GM21423 (cell line): ENCODE results near the gene FAM217A.

Source experiments
- ATAC-seq: cut with Tn5 transposase; IDR thresholded peaks from one replicate; pipeline ENCODE4 v1.9.1; 2021; ENCODE audit warnings: mild to moderate bottlenecking, moderate library complexity; ENCODE audit not compliant: unreplicated experiment

FAM217A gene

GRCh38 chr6:4088704-4089103 lies 9.8 kb upstream of the FAM217A start:
- ATAC-seq, result no peak

DNA sequence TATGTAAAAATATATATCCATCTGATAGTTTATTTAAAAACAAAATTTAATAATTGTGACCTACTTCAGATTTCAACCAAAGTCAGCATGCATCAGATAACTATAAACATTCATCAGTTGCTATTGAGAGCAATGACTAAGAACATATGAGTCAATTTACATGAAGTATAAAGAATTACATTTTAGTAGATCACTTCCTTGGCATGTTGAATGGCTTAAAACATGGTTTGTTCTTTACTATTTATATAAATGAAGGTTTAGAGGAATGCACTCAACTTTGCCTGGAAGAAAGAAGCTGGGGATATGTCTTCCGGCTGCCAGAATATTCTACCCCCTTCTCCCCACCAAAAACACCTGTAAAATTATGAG lies 6.4 kb upstream of the FAM217A start:
- ATAC-seq, result no peak

DNA sequence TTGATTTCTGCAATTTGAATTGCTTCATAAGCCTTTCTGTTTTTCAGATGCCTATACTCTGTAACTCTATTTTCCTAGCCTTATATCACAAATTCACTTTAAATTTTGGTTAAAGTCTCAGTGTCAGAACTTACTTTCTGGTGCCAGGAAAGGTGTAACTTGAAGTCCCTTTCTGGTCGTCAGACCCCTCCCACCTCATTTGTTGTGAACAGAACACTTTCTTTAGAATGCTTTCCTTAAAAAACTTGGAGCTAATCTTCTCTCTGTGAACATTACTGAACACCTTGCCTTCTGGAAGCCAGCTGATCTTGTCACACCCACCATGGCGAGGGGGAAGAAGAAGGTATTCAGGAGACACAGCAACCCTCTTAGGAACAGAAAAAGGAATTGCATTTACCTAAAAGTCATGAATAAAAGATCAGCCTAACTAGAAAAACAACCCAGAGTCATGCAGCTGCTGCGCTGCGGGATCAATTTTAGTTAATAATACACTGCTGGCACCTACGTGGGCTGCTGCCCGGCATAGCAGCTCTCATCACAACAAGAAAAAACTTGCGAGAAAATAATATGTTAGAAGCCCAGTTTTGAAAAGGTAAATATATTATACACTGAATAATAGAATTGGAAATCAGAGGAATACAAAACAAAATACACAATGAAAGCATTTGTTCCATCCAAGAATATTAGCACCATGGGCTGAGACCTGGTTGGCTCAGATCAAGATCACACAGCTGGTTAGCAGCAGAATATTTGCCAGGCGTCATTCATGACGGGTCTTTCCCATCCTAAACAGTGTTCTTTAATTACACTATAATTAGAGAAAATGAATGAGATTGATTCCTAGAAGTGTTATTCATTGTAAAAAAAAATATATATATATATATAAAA lies 5.8 kb upstream of the FAM217A start:
- no peak for ATAC-seq

DNA sequence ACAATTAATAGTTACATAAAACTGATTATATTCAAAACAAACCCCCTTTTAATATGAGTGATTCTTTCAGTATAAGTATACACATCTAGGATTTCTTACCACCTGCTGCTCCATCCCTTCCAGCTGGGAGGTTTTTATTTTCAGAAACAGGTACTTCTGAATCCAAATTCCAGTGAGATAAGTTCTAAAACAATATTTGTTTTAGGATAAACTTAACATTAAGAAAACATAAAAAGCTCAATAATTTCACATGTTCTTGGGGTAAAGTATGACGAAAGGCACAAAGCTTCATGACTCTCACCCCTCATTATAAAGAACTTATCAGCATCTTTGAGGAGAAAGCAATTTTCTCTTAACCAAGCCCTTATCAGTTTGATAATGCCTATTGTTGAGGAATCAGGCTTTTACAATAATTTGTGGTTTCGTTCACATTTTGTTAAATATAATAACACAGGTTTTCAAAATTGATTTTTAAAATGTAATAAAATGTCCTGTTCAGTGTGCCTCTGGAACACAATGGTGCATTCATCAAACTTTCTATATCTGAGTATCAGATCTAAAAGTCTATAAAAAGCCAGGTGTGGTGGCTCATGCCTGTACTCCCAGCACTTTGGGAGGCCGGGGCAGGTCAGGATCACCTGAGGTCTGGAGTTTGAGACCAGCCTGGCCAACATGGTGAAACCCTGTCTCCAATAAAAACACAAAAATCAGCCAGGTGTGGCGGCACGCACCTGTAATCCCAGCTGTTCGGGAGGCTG lies 4.3 kb downstream of the FAM217A start:
- no peak for ATAC-seq

GRCh38 chr6:4071330-4071729 lies 7.6 kb downstream of the FAM217A start:
- no peak for ATAC-seq

DNA sequence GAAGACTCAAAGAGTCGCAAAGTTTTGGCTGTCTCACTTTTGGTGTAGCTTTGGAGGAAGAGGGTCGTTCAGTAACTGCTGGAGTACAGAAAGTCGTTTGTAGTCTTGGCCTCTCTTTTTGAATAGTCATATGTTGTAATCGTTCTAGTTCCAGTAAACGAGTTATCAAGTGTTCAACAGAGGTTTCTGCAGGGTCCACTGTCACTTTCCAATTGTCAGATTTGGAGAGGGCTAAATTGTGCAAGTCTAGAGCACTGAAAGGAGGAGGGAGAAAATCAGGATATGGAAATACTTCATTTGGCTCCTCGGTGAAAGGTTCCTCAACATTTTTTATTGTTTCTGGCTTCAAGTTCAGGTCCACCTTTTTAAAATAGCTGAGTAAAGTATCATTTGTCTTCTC lies 9.7 kb downstream of the FAM217A start:
- no peak for ATAC-seq

DNA sequence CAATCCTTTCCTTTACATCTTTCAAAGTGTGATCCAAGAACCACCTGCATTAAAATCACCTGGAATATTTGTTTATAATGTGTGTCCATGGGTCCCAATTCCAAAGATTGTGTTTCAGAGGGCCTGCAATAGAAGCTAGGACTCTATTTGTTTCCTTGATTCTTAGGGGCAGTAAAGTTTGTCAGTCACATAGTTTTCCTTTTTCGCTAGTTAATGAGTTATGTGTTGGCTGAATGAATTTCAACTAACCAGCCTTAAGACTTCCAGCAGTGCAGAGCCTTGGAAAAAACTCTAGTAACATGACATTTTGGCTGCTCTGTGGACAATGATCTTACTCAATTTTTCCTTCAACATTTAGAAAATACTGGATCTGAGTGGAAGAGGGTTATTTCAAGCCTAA lies 11.3 kb downstream of the FAM217A start:
- ATAC-seq, result no peak

GRCh38 chr6:4066029-4066755 lies 12.7 kb downstream of the FAM217A start:
- no peak for ATAC-seq

DNA sequence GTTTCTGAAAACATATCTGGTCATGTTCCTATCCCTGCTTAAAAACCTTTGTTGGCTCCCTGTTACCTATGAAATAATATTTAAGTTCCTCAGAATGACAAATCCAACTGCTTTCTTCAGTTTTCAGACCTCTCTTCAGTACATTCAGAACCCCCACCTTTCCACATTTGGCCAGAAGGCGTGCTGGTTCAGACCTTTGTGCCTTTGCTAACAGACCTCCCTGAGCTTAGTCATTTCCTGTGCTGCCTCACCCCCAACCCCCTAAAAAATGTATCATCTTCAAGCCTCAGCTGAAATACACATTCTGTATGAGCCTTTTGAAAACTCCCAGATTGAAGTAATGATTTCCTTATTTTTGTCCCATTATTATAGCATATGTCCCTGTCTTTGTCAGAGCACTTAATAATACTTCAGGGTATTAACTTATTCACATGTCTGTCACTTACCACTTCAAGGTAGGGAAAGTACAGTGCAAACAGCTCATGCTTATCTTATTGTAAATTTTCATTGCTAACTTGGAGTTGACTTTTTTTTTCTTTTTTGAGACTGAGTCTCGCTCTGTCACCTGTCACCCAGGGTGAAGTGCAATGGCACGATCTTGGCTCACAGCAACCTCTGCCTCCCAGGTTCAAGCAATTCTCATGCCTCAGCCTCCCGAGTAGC lies 19.7 kb downstream of the FAM217A start:
- no peak for ATAC-seq

GRCh38 chr6:4057036-4057435 lies 21.9 kb downstream of the FAM217A start:
- no peak for ATAC-seq

- no peak for ATAC-seq
Measured at GRCh38 chr6:4055420-4056041, 23.4 kb downstream of the FAM217A start.

GRCh38 chr6:4049246-4049645 lies 29.7 kb downstream of the FAM217A start:
- ATAC-seq, result no peak

GRCh38 chr6:4041480-4041879 lies 37.5 kb downstream of the FAM217A start:
- ATAC-seq, result no peak

- ATAC-seq, result no peak
Measured at GRCh38 chr6:4039348-4039747, 39.6 kb downstream of the FAM217A start.

- no peak for ATAC-seq
Measured at GRCh38 chr6:4036581-4036980, 42.4 kb downstream of the FAM217A start.

DNA sequence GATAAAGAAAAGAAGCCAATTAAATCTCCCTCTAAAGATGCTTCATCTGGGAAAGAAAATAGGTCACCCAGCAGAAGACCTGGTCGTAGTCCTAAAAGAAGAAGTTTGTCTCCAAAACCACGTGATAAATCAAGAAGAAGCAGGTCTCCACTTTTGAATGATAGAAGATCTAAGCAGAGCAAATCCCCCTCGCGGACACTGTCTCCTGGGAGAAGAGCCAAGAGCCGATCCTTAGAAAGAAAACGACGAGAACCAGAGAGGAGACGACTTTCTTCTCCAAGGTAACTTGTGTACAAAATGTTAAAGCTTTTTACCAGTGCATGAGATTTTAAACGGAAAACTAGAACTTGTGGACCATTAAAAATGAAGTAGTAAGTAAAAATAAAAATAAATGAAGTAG lies 46.5 kb downstream of the FAM217A start:
- ATAC-seq, result no peak

DNA sequence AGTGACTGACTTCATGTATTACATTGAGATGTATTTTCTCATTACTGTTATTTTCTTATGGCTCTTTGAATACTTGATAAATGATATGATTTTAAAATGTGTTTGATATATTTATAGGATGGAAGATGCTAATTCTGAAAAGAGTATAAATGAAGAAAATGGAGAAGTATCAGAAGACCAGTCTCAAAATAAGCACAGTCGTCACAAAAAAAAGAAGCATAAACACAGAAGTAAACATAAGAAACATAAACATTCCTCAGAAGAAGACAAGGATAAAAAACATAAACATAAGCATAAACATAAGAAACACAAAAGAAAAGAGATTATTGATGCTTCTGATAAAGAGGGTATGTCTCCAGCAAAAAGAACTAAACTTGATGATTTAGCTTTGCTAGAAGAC lies 47.5 kb downstream of the FAM217A start:
- no peak for ATAC-seq

DNA sequence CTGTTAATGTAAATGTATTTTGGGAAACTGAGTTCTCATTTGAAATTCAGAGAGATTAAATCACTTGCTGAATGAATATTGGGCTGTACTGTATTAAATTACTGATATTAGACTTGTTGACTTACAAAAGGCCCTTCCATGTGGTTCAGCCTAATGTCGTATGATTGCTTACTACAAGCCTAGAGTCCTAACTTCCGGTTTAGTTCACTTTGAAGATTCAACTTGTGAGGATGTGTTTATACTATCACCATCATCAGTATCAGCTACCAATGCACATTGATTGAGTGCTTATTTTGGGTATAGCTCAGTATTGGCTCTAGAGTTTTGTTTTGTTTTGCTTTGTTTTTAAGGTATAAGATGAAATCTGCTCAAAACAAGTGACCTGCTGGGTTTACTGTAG lies 48.3 kb downstream of the FAM217A start:
- ATAC-seq, result no peak

- no peak for ATAC-seq
Measured at GRCh38 chr6:4029687-4030086, 49.2 kb downstream of the FAM217A start.

- no peak for ATAC-seq
Measured at GRCh38 chr6:4028051-4028450, 50.9 kb downstream of the FAM217A start.

DNA sequence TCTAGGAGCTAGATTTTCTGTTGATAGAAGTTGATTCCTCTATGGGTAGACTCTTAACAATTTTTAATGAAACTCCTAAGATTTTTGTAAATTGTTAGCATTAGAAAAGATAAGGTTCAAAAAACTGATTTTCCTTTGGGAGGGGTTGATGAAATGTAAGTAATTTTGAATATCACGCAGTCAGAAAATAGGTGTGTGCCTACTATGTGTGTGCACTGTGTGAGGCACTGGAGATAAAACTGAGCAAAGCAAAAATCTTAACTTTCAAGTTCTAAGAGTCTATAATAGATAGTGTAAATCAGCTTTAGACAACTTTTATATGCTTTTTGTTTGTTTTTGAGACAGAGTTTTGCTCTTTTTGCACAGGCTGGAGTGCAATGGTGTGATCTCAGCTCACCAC lies 53.3 kb downstream of the FAM217A start:
- ATAC-seq, result no peak
